HG02840 (cell line): ENCODE data around the gene MYO1D.

ENCODE experiments used
- ATAC-seq: cut with Tn5 transposase; IDR thresholded peaks from one replicate; pipeline ENCODE4 v1.9.1; 2021; ENCODE audit warnings: mild to moderate bottlenecking, moderate library complexity, moderate number of reproducible peaks; ENCODE audit not compliant: unreplicated experiment, low FRiP score

MYO1D gene

GRCh38 chr17:32697728-32698625 is 178.9 kb downstream of the MYO1D start:
- ATAC-seq, result no peak

GRCh38 chr17:32696426-32696825 is 180.5 kb downstream of the MYO1D start:
- no peak for ATAC-seq

GRCh38 chr17:32695864-32696263 is 181.1 kb downstream of the MYO1D start:
- no peak for ATAC-seq

GRCh38 chr17:32693194-32693897 is 183.6 kb downstream of the MYO1D start:
- ATAC-seq, result no peak

GRCh38 chr17:32692179-32692578 is 184.7 kb downstream of the MYO1D start:
- no peak for ATAC-seq

GRCh38 chr17:32689348-32689747 is 187.6 kb downstream of the MYO1D start:
- no peak for ATAC-seq

- ATAC-seq, result no peak
Observed at GRCh38 chr17:32688221-32688620, 188.7 kb downstream of the MYO1D start.

- ATAC-seq, result no peak
Observed at GRCh38 chr17:32684087-32684958, 192.6 kb downstream of the MYO1D start.

- no peak for ATAC-seq
Observed at GRCh38 chr17:32673964-32674363, 203.0 kb downstream of the MYO1D start.

GRCh38 chr17:32672711-32673110 is 204.2 kb downstream of the MYO1D start:
- no peak for ATAC-seq

GRCh38 chr17:32671896-32672295 is 205.0 kb downstream of the MYO1D start:
- ATAC-seq, result no peak

- no peak for ATAC-seq
Observed at GRCh38 chr17:32664936-32665583, 211.9 kb downstream of the MYO1D start.

- no peak for ATAC-seq
Observed at GRCh38 chr17:32660496-32660985, 216.4 kb downstream of the MYO1D start.

GRCh38 chr17:32659419-32659842 is 217.5 kb downstream of the MYO1D start:
- ATAC-seq, result no peak

GRCh38 chr17:32658470-32659418 is 218.2 kb downstream of the MYO1D start:
- no peak for ATAC-seq

- no peak for ATAC-seq
Observed at GRCh38 chr17:32656886-32657285, 220.0 kb downstream of the MYO1D start.

- no peak for ATAC-seq
Observed at GRCh38 chr17:32654324-32654723, 222.6 kb downstream of the MYO1D start.

GRCh38 chr17:32651084-32651483 is 225.8 kb downstream of the MYO1D start:
- no peak for ATAC-seq

- ATAC-seq, result no peak
Observed at GRCh38 chr17:32648450-32648849, 228.5 kb downstream of the MYO1D start.
